Thyroid gland (tissue), 4 donors: Measurements from ENCODE around the gene HYOU1.
"Not testable (repeated sequence)": the region's sequence is repeated elsewhere in the genome, so short reads cannot be mapped to it uniquely, and the experiment has no call there.

Source experiments
- POLR2A ChIP-seq, 2 donors: fragments of 450-650 bp; IDR thresholded peaks; one replicate each; pipeline ENCODE4 v1.6.1; 2017; ENCODE audit warnings: antibody characterized with exemption in 2 of 2, mild to moderate bottlenecking in 2 of 2, moderate library complexity in 1 of 2
- TF ChIP-seq, protein P1 (sequence below), 6 experiments: fragments of 200-600 bp in 3 of 6; fragments of 450-650 bp in 3 of 6; sonication (generic) in 3 of 6; IDR thresholded peaks; one replicate each; pipeline ENCODE4 v1.5.1; 2016 to 2019; ENCODE audit warnings: antibody characterized with exemption in 6 of 6, mild to moderate bottlenecking in 2 of 6, inconsistent platforms in 1 of 6, moderate library complexity in 1 of 6

DNA sequence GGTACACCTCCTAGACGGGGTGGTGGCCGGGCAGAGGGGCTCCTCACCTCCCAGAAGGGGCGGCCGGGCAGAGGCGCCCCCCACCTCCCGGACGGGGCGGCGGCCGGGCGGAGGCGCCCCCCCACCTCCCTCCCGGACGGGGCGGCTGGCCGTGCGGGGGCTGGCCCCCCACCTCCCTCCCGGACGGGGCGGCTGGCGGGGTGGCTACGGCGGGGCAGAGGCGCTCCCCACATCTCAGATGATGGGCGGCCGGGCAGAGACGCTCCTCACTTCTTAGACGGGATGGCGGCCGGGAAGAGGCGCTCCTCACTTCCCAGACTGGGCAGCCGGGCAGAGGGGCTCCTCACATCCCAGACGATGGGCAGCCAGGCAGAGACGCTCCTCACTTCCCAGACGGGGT is 2.1 kb upstream of the HYOU1 start:
- TF ChIP-seq POLR2A (IDR thresholded peaks at IDR 0.05): not testable (repeated sequence)
- TF ChIP-seq, protein P1, sequence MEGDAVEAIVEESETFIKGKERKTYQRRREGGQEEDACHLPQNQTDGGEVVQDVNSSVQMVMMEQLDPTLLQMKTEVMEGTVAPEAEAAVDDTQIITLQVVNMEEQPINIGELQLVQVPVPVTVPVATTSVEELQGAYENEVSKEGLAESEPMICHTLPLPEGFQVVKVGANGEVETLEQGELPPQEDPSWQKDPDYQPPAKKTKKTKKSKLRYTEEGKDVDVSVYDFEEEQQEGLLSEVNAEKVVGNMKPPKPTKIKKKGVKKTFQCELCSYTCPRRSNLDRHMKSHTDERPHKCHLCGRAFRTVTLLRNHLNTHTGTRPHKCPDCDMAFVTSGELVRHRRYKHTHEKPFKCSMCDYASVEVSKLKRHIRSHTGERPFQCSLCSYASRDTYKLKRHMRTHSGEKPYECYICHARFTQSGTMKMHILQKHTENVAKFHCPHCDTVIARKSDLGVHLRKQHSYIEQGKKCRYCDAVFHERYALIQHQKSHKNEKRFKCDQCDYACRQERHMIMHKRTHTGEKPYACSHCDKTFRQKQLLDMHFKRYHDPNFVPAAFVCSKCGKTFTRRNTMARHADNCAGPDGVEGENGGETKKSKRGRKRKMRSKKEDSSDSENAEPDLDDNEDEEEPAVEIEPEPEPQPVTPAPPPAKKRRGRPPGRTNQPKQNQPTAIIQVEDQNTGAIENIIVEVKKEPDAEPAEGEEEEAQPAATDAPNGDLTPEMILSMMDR (IDR thresholded peaks at IDR 0.05): not testable (repeated sequence)
